Heart left ventricle (tissue), 16 donors: Measurements from ENCODE around the gene ANKRD13B. TPM values are rescaled to one million over a fixed set of nuclear protein-coding genes. Genes with fewer than 3 reads are reported as not detected.

Experiments used
- ATAC-seq, 4 donors: fragments of 200-7000 bp; cut with Tn5 transposase; one replicate each; pipeline ENCODE4 v1.9.1; 2020 to 2022; ENCODE audit warnings: moderate library complexity in 4 of 4, mild to moderate bottlenecking in 3 of 4, moderate number of reproducible peaks in 1 of 4
- DNase-seq, 5 donors: peaks; one replicate each; pipeline ENCODE4 v3.0.0-alpha.2; 2020
- H3K27ac ChIP-seq, 12 donors: fragments of 200-600 bp; sonication (generic) in 4 of 12; one replicate each; pipeline versions ENCODE4 v1.5.0 to v1.8.0; 2016 to 2022; ENCODE audit warnings: mild to moderate bottlenecking in 2 of 12
- H3K27me3 ChIP-seq, 9 donors: fragments of 200-600 bp; sonication (generic) in 2 of 9; one replicate each; pipeline versions ENCODE4 v1.5.1 to v1.8.0; 2016 to 2022; ENCODE audit warnings: mild to moderate bottlenecking in 3 of 9
- H3K36me3 ChIP-seq, 9 donors: fragments of 200-600 bp; sonication (generic) in 2 of 9; one replicate each; pipeline versions ENCODE4 v1.5.0 to v1.8.0; 2018 to 2022; ENCODE audit warnings: mild to moderate bottlenecking in 2 of 9
- H3K4me1 ChIP-seq, 12 donors: fragments of 200-600 bp; sonication (generic) in 4 of 12; one replicate each; pipeline versions ENCODE4 v1.5.0 to v1.8.0; 2016 to 2022; ENCODE audit warnings: mild to moderate bottlenecking in 3 of 12
- H3K4me3 ChIP-seq, 12 donors: fragments of 200-600 bp; sonication (generic) in 4 of 12; one replicate each; pipeline versions ENCODE4 v1.5.0 to v1.8.0; 2017 to 2022; ENCODE audit warnings: mild to moderate bottlenecking in 9 of 12, moderate library complexity in 4 of 12
- H3K9me3 ChIP-seq, 12 donors: fragments of 200-600 bp; sonication (generic) in 4 of 12; one replicate each; pipeline versions ENCODE4 v1.5.0 to v1.8.0; 2016 to 2022; ENCODE audit warnings: mild to moderate bottlenecking in 1 of 12
- POLR2A ChIP-seq, 2 donors: fragments of 450-650 bp; IDR thresholded peaks; one replicate each; pipeline ENCODE4 v1.6.1; 2017; ENCODE audit warnings: antibody characterized with exemption in 2 of 2, mild to moderate bottlenecking in 2 of 2, moderate library complexity in 2 of 2
- WGBS, 4 donors: extraction: QIAGEN DNeasy Blood & Tissue Kit in 2 of 4; methylation state at CpG; one replicate each; pipeline versions ENCODE4 v1.1.5 to v1.1.7; 2013 to 2018; 5-methylcytosine and 5-hydroxymethylcytosine counted together
- intact Hi-C, 10 donors: fragments of 100-400 bp; cut with DNase I; formaldehyde crosslinking; loops; one replicate each; pipeline versions ENCODE4 v1.11.1 to v1.14.2; 2022
- polyA plus RNA-seq, 2 donors: library from polyadenylated mRNA; stranded (reverse); fragments of 200-250 nt; gene quantifications; one replicate each; pipeline ENCODE4 v1.2.3, GENCODE V29; 2013
- total RNA-seq, 9 donors: library from RNA; depleted of rRNA in 2 of 9; stranded (reverse); fragments of >200 nt in 2 of 9; fragmentation: NEBNext Ultra II Directional in 3 of 9; extraction: Animal tissue kit (Norgen Biotek cat#: 25700) in 3 of 9; gene quantifications; one replicate each; pipeline versions ENCODE4 v1.1.0 to v1.2.4, GENCODE V29; 2016 to 2023
- TF ChIP-seq, protein P1 (sequence below), 12 donors: fragments of 200-600 bp; sonication (generic) in 4 of 12; IDR thresholded peaks; one replicate each; pipeline versions ENCODE4 v1.5.0 to v1.8.0; 2018 to 2022; ENCODE audit warnings: antibody characterized with exemption in 12 of 12, mild to moderate bottlenecking in 5 of 12
- donor health status: ischemic (EF 13 %, LVEDD 7.1; RV severe dilation, severe dysfunction).
- donor health status: healthy with polysubstance abuse.
- donor health status: DM: no; HTN: yes; CAD: no.
- donor health status: DM: no; HTN: no; CAD: no.
- donor health status: ischemic (EF 25% LVEDD 6.9; RV normal size, moderate dysfunction).
- donor health status: ischemic (EF 25% LVEDD 5.7; RV mildly dilated, moderate dysfunction).
- donor health status: healthy.
- donor health status: DM: yes; HTN: yes; CAD: no.
- donor health status: ischemic (EF 35%, LVEDD 5.7; RV mildly dilated, moderate dysfunction).
- donor health status: nonischemic (EF 11% LVEDD 7.7; RV severe dilation, severe dysfunction).
- donor health status: DM: yes; HTN: yes; CAD: no.
- donor health status: PGD.
- donor health status: ischemic (EF 29% LVEDD 5.4; RV normal size, mild dysfunction).
- donor health status: nonischemic (EF 23%, LVEDD 6.1; RV moderate dilation, normal function).

Gene ANKRD13B
- total and polyA plus RNA-seq, 11 donors, result 4.1 to 12.7 (median 6.1) TPM

DNA sequence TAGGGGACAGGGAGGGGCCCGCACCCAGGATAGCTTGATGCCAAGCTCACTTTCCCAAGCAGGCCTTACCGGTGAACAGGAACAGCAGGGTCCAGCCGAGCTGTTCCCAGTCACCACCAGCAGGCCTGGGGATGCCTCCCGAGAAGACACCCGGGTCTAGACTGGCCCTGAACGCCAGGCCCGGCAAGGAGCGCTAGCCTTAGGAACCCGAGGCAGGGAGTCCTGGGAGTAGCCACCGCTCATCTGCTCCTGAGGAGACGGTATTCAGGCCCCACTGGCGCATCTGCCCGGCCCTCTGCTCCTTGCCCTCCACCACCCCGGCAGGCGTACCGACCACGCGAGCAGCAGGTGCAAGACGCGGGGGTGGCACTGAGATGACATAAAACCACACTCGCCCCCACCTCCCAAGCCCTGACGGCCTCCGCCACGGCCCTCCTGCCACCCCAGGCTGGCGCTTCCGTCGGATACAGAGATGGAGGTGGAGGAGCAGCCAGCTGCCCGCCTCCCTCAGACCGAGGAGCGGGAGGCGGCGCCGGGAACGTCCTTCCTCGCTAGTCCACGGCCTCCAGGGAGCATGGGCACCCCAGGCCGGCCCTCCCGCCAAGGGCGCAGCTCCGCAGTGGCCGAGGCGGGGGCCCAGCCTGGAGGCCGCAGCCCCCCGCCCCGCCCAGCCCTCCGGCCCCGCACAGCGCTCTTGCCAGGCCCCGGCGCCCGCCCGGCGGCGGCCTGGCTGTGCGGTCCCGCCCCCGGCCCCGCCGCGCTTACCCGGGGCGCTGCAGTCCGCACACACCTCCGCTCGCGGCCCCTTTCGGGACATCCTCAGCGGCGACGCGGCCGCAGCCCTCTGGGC, 4.1 kb upstream of the ANKRD13B start:
- Histone ChIP-seq H3K9me3 (no peaks in the 10 kb centered on the region), H3K27me3 (no peaks in the 10 kb centered on the region), H3K4me3 (peak overlapping the region; percentile 59 to 98 (median 87)), H3K36me3 (no peaks in the 10 kb centered on the region), H3K27ac (peak overlapping the region; percentile 84 to 97 (median 89)), H3K4me1 (peaks cover 5 to 87% (median 74%) of the 10 kb centered on the region in 12 donors)
- TF ChIP-seq, protein P1, sequence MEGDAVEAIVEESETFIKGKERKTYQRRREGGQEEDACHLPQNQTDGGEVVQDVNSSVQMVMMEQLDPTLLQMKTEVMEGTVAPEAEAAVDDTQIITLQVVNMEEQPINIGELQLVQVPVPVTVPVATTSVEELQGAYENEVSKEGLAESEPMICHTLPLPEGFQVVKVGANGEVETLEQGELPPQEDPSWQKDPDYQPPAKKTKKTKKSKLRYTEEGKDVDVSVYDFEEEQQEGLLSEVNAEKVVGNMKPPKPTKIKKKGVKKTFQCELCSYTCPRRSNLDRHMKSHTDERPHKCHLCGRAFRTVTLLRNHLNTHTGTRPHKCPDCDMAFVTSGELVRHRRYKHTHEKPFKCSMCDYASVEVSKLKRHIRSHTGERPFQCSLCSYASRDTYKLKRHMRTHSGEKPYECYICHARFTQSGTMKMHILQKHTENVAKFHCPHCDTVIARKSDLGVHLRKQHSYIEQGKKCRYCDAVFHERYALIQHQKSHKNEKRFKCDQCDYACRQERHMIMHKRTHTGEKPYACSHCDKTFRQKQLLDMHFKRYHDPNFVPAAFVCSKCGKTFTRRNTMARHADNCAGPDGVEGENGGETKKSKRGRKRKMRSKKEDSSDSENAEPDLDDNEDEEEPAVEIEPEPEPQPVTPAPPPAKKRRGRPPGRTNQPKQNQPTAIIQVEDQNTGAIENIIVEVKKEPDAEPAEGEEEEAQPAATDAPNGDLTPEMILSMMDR (IDR thresholded peaks at IDR 0.05), result no peak
- TF ChIP-seq POLR2A (IDR thresholded peaks at IDR 0.05), result no peak
- intact Hi-C loops, result loop anchor here in 3 of 10 donors (2.0 to 10.0 kb wide), 4 partner anchors 20 to 506 kb away; partner anchors contain the start of gene TP53I13 (in 1 of the 3)
- 0 to 2% (median 1%) methylated on average over 18 to 72 of the region's 72 CpGs for WGBS, 4 donors
- DNase-seq (peak in 3 of 5 donors; percentile 51 to 57 (median 54)), ATAC-seq (no peak)

DNA sequence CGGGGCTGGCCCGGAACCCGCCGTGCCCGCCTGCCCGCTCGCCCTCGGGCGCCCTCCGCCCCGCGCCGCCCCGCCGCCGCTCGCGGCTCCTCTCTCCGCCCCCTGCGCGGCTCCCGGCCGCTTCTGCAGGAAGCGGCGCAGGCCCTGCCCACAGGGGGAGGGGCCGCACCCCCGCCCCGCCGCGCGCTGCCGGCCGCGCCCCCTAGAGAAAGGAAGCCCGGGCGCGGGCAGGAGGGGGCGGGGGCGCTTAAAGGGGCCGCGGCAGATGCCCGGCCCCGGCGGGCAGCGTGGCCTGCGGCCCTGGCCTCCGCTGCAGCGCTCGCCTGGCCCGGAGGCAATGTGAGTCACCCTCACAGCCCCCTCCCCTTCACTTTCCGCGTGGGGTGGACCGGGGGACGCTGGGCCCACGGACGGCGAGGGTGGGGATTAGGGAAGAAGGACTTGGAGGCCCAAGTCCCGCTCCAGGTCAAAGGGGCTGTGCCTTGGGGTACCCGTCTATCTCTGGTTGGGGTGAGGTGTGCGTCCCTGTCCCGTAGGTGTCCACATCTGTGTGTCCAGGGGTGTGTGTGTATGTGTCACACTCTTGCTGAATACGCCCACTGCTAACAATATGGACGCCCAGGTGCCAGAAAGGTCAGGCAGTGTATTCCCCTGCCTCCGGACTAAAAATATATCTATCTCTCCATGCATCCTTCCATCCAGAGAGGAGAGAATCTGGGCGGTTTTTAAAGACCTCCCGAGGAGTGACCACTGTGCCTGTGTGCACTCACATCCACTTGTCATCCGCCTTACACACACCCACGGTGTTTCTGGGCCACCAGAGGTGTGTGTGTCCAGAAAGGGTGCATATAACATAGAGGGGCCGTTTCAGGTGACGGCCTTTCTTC, 3.2 kb upstream of the ANKRD13B start, which contains the start of gene GIT1:
Gene GIT1, minus strand, starts transcription at position 125 of the 887 bp plus-strand sequence. CDS start 270 bp downstream, outside the sequence.
- Histone ChIP-seq H3K36me3 (no peaks in the 10 kb centered on the region), H3K4me3 (peak within 1 kb of the TSS; percentile 59 to 98 (median 87)), H3K4me1 (peaks cover 5 to 87% (median 73%) of the 10 kb centered on the region in 12 donors), H3K27ac (peak within 1 kb of the TSS; percentile 87 to 97 (median 90)), H3K27me3 (no peaks in the 10 kb centered on the region), H3K9me3 (no peaks in the 10 kb centered on the region)
- 4 to 25% (median 7%) methylated on average over 13 to 70 of the region's 70 CpGs for WGBS, 4 donors
- intact Hi-C loops, result loop anchor here in 3 of 10 donors (2.0 to 10.0 kb wide), 4 partner anchors 21 to 505 kb away; partner anchors contain the start of gene TP53I13 (in 1 of the 3)
- DNase-seq (peak; percentile 89 to 94 (median 90)), ATAC-seq (peak; percentile 62 to 84 (median 72))
- TF ChIP-seq POLR2A (IDR thresholded peaks at IDR 0.05), result peak in 1 of 2 donors; percentile 60
- TF ChIP-seq, protein P1 (IDR thresholded peaks at IDR 0.05), result peak in 3 of 12 donors; percentile 15 to 37 (median 18)

DNA sequence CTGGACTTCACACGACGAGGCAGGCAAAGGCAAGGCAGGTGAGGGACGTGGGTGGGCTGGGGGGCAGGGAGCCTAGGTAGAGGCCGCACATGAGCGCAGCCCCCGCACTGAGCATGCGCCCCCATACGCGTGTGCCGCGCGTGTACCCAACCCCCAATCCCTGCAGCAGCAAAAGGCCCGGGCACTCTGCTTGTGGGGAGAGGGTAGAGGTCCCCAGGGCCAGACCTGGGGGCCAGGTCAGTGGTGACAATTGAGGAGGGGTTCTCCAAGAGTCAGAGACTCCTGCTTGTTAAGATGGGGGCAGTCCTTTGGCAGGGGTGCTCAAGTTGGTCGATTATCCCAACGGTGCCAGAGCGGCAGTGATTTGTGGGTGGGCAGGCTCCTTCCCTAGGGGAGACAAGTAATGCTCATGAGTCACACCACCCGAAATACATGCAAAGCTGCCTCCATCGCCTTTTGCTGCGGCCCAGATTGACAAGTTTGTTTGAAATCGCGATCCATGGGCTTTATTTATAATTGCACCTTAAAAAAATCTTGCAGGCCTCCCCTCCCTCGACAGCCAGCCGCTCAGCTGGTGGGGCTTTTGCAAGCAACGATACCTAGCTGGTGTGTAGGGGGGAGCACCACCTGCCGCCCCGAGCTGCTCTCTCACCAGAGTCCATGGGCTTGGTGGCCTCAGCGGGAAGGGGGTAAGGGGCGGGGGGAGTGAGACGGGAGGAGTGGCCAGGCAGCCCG, 2.4 kb upstream of the ANKRD13B start:
- peak in 1 of 4 donors; percentile 0 for ATAC-seq
- no peaks in the 10 kb centered on the region for H3K9me3 ChIP-seq
- H3K27ac ChIP-seq, result peak overlapping the region; percentile 48 to 95 (median 88)
- no peaks in the 10 kb centered on the region for H3K36me3 ChIP-seq
- no peak for TF ChIP-seq POLR2A (IDR thresholded peaks at IDR 0.05)
- TF ChIP-seq, protein P1 (IDR thresholded peaks at IDR 0.05), result no peak
- peak overlapping the region in 9 of 12 donors; percentile 56 to 88 (median 66) for H3K4me3 ChIP-seq
- H3K4me1 ChIP-seq, result peaks cover 5 to 88% (median 69%) of the 10 kb centered on the region in 12 donors
- 34 to 48% (median 40%) methylated on average over 23 to 30 of the region's 30 CpGs for WGBS, 4 donors
- DNase-seq, result peak in 4 of 5 donors; percentile 24 to 70 (median 44)
- H3K27me3 ChIP-seq, result no peaks in the 10 kb centered on the region
- intact Hi-C loops, result no loop called here
